ENCODE measurements around the gene APP.
"Not testable (repeated sequence)": the region's sequence is repeated elsewhere in the genome, so short reads cannot be mapped to it uniquely, and the experiment has no call there.

Gene APP

DNA sequence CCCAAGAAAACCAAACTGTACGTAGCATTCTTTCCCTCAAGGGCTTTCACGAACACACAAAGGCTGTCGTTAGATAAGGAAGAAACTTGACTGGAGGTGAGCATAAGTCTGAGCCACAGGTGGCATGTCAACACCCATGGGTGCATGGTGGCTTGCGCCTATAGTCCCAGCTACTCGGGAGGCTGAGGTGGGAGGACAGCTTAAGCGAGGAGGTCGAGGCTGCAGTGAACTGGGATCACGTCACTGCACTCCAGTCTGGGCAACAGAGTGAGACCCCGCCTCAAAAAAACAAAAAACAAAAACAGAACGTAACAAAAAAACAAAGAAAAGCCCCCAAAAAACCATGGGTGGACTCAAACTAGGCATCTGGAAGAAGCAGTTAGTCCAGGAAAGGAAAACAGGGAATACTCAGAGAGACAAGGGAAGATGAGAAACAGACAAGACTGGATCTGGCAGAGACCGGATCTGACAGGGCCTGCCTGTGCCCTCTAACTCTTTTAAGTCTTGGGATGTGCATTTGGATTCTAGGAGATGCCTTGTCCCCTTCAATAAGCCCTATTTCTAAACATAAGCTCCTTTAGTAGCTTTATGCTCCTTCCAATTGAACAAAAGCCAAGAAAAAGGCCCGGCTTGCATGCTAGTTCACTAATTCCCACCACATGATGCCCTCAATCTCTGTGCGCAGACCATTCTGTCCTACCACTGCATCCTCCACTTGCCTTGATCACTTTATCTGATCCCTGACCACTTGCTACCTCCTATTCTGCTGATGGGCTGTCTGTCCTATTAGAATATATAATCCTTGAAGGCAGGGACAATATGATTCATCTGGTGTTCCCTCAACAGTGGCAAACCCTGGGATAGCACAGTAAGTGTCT is 73.8 kb downstream of the APP start:
- no peak for FAIRE-seq

DNA sequence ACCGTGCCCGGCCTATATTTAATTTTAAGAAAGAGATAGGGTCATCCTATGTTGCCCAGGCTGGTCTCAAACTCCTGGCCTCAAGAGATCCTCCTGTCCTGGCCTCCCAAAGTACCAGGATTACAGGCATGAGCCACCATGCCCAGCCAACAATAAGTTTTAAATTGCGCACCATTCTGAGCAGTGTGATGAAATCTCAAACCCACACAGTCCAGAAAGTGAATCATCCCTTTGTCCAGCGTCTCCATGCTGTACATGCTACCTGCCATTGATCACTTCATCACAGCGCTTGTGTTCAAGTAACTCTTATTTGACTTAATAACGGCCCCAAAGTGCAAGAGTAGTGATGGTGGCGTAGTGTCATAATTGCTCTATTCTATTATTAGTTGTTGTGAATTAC is 75.4 kb downstream of the APP start:
- FAIRE-seq, result no peak

DNA sequence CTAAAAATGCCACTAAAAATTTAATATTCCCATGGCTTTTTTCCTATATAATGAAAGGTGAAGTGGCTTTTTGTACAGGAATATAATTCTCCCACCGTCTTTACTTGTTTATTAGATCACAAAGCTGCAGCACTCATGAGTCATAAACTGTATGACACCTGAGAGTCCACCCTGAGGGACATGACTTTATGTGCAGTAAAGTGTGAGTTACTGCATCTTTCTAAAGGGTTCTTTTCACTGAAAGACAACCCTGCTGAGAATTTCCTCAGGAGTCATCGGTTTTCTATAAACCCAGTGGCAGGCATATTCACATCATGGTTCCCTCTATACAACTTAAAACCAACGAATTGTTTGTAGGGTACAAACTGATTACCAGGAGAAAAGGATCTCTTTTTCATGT is 77.4 kb downstream of the APP start:
- FAIRE-seq, result no peak

DNA sequence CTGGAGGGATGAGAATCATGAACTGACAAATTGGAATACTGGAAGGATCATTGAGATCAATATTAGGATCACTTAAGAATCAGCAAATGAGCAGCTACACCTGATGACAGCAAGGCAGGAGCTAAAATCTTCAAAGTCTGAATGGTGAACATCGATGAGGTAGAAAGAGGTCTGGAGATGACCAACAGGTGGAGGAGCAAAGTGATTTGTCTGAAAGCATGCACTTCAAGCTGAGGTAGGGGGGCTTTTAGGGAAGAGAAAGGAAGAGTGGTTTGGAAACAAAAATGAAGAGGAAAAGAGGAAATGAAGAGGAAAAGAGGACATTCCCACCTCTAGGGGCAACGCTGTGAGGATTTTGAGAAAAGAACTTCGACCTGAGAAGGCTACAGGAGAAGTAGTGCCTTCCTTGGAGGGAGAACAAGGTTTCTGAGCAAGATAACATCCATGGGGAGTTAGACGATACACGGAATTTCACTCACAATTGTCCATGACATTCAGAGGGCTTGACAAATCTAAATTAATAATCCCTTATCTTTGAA is 79.0 kb downstream of the APP start:
- FAIRE-seq, result no peak

DNA sequence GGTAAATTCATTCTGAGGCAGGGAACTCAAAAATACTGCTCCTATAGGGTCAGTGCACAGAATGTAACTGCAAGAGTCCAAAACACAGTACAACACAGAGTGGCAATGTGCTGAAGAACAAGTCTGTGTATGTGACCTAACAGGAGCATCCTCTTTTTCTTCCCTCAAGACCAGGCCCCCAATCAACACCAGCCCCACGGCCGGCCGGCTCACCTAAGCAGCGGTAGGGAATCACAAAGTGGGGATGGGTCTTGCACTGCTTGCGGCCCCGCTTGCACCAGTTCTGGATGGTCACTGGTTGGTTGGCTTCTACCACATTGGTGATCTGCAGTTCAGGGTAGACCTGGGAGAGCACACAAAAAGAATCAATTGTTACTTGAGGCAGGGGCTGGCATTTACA is 80.8 kb downstream of the APP start:
- no peak for FAIRE-seq

DNA sequence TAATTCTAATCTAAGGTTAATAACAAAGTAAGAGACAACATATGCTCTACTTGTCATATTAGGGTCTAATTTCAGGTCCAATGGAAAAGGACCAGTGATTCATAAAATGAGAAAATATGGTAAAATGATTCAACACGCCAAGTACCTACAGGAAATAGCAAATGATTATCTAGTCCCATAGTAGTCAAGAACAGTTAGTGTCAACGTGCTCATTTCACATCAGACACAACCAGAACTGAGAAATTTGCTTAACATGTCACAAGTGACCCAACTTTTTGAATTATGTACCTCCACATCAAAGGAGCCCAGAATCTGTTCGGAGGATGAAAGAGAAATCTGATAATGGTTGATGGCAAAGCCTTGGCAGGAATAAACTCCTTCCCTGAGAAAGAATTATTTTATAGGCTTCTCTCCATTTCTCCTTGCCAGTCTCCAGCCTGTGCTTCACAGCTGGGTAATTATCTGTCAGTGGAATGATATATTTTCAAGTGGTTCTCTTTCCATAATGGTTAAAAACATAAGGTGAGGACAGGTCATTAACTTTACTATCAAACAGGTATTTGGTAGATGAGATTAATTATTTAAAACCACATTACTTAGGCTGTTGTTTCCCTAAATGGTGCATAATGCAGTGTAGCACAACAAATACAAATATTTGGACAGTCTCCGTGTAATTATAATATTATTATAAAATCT is 83.2 kb downstream of the APP start:
- FAIRE-seq, result no peak

DNA sequence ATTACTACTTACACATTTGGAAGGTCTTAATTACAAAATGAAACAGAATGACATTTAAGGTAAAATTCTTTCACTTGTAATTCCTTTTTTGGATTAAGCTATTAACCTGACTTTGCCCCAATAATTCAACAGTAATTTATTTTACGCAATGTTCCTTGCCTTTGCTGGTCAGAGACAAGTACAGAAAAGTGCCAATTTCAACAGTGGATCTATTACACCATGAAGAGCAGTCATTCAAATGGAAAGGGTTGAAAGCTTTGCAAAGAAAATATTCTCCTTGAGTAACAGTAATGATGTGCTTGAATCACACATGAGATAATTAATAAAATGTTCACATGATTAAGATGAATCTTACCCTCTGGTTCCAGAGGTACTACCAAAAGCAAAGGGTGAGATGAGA is 84.7 kb downstream of the APP start:
- FAIRE-seq, result no peak

DNA sequence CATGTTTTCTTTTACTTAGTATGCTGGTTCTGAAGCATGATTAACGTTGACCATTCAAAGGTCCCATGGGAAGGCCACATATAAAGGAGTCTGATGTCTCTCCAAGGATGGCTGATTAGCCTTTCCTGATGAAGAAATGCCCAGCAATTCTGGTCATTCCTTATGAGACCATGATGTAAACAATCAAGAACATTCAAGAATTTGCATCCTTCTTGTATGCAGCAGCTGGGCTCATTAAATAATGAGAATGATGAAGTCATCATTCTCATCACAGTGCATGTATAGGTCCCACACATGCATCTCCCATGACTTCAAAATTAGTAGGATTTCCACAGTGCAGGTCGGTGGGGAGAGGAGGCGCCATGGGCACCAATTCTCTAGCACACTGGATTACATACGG is 85.4 kb downstream of the APP start:
- no peak for FAIRE-seq

DNA sequence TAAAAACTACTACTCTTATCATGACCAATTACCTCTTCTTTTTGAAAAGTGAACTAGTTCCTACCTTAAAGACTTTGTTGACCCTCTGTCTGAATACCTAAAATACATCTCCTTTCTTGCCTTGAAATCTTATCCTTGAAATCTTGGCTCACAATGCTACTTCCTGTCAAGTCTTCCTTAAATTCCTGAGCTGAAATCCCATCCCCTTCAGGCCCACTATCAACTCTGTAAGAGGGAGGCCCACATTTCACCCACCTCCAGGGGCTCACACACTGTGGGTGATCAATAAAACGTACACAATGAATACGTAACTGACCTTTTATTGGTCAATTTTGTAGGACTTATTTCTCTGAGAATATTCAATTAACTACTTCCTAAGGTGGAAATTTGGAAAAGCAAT is 88.0 kb downstream of the APP start:
- FAIRE-seq, result no peak

DNA sequence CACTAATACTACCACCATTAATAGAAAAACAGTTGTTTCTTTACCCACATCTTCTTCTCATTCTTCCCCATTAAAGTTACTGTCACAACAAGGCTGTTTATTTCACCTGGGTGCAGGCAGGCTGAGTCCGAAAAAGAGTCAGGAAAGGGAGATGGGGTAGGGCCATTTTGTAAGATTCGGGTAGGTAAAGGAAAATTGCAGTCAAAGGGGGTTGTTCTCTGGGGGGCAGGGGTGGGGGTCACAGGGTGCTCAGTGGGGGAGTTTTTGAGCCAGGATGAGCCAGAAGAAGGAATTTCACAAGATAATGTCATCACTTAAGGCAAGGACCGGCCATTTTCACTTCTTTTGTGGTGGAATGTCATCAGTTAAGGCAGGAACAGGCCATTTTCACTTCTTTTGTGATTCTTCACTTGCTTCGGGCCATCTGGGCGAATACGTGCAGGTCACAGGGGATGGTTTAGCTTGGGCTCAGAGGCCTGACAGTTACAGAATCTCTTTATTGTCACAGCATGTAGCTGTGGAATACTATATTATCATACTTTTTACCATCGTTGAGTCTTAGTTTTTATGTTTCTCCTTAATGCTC is 89.3 kb downstream of the APP start:
- FAIRE-seq, result not testable (repeated sequence)

DNA sequence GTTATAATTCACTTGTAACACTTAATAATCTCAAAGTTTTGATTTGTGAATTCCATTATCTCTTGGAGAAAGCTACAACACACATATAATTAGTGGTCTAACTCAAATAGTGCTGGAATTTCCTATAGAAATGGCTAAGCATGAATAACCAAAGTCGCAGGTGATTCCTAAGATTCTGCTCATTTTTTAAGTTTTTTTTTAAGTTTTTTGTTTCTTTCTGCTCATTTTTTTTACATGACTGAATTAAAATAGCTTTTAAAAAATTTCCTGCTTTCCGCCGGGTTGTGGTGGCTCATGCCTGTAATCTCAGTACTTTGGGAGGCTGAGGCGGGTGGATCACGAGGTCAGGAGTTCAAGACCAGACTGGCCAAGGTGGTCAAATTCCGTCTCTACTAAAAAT is 90.4 kb downstream of the APP start:
- no peak for FAIRE-seq

DNA sequence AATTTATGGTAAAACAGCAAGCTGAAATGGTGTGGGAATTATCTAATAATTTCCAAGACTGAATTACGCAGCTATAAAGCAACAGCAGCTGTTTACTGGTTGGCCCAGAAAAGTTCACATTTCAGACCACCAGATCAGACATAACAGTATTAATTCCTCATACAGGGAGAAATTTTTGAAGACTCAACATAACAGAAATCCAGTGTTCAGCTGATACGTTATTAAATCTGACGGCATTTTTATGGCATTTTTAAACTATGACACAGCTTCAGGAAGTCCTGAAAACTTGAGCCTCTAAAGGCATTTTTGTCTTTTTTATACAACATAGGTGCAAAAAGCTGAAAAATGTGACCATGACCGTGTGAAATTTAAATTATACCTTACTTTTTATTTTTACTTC is 91.2 kb downstream of the APP start:
- no peak for FAIRE-seq

DNA sequence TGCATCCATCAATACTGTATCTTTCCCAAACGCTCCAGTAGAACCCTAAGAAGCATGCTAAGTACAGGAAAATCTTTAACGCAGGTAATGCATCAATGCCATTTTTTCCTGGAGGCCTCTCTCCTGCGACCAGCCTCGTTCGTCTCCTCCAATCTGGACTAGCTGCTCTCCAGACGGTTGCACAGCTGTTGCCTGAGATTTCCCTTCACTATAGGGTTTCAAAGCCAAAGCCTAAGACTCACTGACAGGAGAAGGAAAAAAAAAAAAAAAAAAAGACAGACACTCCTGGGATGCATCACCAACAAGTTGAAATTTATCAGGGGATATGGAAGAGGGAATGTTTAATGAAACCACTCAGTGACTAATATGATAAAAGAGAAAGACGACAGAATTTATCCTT is 93.0 kb downstream of the APP start:
- FAIRE-seq, result no peak

DNA sequence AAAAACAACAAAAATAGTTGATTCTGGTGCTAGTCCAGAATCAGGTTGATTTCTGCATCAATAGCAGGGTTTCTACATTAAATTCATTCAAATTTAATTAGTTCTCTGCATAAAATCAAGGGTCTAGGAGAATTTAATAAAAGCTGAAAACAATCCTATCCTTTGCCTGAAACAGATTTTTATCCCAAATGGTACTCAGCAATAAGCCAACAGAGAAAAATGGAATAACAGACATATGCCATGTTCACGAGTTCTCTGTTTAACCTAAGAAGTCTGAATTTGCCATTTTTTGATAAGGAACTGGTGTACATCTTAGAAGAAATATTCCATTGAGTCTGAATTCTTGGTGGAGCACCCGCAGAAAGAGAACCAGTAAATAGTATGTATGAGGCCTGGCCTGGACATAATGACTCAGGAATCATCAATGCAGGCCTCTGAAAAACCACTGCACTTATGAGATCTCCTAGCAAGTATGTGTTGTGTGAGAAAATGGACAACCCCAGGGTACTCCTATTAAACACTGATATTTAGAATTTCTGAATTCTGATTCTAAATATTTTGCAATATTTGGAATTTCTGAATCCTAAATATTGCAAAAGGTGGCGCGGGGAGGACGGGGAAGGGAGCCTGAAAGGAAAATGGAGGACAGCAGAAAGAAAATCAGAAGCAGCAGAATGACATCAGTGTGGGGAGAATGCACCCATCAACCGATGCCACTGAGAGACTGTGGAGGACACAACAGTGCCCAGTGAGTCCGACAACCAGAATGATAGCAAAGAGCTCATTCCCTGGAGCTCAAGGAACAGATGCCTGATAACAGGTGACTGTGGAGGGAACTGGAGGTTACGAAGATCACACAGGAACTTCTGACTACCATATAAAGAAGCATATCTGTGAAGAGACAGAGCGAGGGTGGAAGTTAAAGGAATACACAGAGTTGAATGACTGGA is 97.6 kb downstream of the APP start:
- no peak for FAIRE-seq

DNA sequence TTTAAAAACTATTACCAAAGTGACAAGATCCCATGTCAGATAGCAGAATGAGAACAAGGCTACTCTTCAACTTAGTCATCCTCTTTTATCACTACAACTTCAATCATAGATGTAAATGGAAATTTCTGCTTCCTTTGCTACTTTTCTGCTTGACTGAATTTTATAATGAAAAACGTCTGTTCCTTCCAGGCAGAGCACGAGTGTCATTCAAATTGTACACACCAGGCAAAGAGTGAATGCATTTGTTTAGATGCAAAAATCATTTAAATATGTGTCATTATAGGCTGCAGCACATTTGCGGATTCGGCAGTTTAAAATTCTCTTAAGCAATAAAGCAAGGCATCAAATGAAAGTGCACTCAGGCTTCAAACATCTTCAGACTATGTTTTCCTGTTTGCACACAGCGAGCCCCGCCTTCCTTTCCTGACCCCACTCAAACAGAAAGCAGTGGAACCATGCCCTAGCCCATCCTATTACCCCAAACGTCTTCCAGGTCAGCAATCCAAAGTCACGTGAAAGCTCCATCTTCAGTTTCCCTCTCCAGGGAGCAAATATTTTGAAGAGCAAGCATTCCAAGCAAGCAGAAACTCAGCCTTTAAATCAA is 99.6 kb downstream of the APP start:
- peak; percentile 14 for FAIRE-seq

DNA sequence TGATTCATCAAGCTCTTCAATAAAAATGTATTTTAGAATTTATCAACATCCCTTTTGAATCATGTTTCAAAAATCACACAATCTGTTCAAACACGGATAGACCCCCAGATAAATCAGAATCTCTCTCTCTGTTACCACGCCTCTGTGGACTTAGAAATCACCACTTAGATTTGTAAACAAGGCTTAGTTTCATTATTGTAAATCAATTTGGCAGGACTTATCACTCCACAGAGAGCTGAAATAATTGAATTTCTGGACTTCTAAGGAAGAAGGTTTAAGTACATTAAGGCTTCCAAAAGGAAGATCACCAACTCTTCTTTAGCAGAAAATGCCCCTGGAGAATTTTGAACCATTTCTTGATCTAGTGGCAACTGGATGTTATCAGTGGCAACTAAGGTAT is 100.4 kb downstream of the APP start:
- FAIRE-seq, result no peak

DNA sequence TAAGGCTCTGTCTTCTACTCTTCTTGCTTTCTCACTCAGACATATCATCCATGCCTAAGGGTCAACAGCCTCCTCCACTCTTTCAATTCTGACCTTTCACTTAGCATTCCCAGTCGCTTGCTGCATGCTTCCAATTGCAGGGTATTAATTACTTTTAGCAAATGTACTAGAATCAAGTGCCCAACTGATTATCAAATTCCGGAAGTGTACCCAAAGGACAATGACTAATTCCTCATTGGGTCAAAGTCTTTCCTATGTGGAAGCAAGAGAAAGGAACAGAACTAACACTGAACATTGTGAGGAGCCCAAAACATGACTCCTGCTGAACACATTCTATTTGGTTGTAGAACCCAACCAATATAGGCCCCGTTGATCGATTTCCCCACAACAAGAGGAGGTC is 101.8 kb downstream of the APP start:
- no peak for FAIRE-seq

DNA sequence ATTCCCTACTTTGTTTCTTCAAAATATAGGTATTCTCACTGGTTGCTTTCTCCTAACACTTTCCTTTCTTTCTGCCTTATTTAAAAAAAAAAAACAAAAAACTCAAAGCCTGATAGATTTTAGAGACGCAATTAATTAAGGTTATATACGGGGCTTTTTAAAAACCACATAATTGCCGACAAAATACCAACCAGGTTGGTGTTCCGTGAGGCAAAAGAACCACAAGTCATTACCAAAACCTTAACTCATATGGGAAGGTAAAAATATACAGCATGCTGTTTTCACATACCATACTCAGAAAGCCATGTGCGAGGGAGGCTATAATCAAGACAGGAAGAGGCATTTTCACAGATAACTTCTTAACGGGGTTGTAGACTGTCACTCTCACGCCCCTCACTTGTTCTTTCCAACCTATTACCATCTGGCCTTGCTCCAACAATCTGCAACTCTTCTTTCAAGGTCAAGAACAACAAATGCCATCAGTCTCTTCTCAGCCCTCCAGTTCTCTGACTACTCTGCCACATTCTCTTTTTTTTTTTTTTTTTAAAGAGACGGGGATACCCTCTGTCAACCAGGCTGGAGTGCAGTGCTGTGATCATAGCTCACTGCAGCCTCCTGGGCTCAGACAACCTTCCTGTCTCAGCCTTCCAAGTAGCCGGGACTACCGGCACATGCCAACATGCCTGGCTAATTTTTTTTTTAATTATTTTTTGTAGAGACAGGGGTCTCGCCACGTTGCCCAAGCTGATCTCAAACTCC is 102.6 kb downstream of the APP start:
- FAIRE-seq, result peak; percentile 21

DNA sequence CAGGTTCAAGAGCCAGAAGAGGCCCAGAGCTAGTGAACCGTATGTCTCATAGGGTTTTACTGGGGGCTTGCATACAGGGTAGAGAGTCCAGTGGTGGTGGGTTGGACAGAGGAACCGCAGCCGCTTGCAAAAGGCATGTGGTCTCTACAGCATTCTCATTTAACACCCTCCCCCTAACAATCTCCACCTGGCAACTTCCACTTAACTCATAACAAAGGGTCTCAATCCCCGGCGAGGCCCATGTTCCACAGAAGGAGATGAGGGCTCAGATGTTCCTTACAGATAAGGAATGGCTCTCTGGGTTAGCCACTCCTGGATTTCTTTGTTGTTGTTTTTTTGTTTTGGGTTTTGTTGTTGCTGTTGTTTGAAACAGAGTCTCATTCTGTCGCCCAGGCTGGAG is 106.1 kb downstream of the APP start:
- no peak for FAIRE-seq

DNA sequence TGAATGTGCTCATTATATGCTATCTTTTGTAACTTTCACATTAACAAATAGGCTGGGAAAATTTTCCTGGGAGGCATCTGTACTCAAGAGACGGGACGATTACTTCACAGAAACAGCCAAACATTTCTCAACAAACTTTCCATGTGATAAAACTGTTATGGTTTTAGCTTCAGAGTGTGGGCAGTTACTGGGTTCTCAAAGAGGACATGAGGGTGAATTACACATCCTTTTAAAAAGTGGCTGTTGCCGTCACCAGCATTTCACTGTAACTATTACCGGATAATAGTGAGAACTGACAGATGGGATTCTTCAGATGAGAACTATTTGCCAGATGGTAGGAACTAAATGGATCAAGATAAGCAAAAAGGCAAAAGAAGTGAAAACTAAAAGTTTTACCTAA is 109.1 kb downstream of the APP start:
- FAIRE-seq, result no peak

DNA sequence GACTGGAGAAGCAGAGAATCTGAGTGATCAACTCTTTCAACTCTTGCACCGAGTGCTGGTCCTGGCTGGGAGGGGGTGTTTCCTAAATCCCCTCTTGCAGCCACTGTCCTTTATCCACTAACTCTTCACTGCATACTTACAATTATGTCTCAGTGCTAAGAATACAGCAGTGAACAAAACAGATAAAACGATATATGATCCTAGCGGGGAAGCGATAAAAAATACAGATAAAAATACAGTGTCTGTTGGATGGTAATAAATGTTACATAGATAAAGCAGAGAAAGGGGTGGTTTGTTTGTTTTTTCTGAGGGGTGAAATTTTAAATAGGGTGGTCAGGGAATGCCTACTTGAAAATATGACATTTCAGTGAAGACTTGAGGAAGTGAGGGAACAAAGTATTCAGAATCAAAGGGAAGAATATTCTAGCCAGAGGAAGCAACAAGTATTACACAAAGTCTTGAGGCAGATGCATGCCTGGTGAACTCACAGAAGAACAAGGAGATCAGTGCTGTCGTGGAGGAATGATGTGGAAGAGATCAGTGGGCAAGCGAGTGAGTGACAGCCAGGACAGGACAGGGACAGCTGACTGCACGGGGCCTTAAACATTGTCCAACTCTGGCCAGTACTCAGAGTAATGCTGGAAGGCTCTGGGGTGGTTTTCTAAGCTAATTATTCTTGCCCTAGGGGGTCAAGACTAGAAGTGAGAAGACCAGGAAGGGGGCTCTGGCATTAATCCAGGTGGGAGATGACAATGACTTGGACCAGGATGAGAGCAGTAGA is 110.0 kb downstream of the APP start:
- FAIRE-seq, result no peak
